ENCODE data around the gene LARGE1.

Gene LARGE1

GRCh38 chr22:33538277-33538885 lies 381.9 kb downstream of the LARGE1 start:
- TF ChIP-seq FOXP2 (optimal IDR thresholded peaks at IDR 0.05; ENCODE audit: borderline replicate concordance, extremely low read depth, extremely low read length, insufficient read depth) = no peak
- TF ChIP-seq TAF1 (IDR thresholded peaks at IDR 0.05; ENCODE audit: borderline replicate concordance, insufficient read depth, low read length) = no peak
- TF ChIP-seq POLR2AphosphoS5 (IDR thresholded peaks at IDR 0.05; ENCODE audit: low read depth, low read length) = no peak
- TF ChIP-seq REST (IDR thresholded peaks at IDR 0.05; ENCODE audit: insufficient read depth in 1 of 2, low read depth in 2 of 2, low read length in 2 of 2) = no peak
- TF ChIP-seq SIN3A (IDR thresholded peaks at IDR 0.05; ENCODE audit: borderline replicate concordance, insufficient read depth, low read length) = no peak

GRCh38 chr22:33537059-33537458 lies 383.2 kb downstream of the LARGE1 start:
- TF ChIP-seq SIN3A (IDR thresholded peaks at IDR 0.05; ENCODE audit: borderline replicate concordance, insufficient read depth, low read length) (no peak), POLR2AphosphoS5 (IDR thresholded peaks at IDR 0.05; ENCODE audit: low read depth, low read length) (no peak), FOXP2 (optimal IDR thresholded peaks at IDR 0.05; ENCODE audit: borderline replicate concordance, extremely low read depth, extremely low read length, insufficient read depth) (no peak), REST (IDR thresholded peaks at IDR 0.05; ENCODE audit: insufficient read depth in 1 of 2, low read depth in 2 of 2, low read length in 2 of 2) (no peak), TAF1 (IDR thresholded peaks at IDR 0.05; ENCODE audit: borderline replicate concordance, insufficient read depth, low read length) (no peak)

GRCh38 chr22:33535937-33536875 lies 384.1 kb downstream of the LARGE1 start:
- no peak for TF ChIP-seq FOXP2 (optimal IDR thresholded peaks at IDR 0.05; ENCODE audit: borderline replicate concordance, extremely low read depth, extremely low read length, insufficient read depth)

GRCh38 chr22:33529424-33530113 lies 390.7 kb downstream of the LARGE1 start:
- TF ChIP-seq TAF1 (IDR thresholded peaks at IDR 0.05; ENCODE audit: borderline replicate concordance, insufficient read depth, low read length) = no peak

- TF ChIP-seq REST (IDR thresholded peaks at IDR 0.05; ENCODE audit: insufficient read depth in 1 of 2, low read depth in 2 of 2, low read length in 2 of 2) (no peak), SIN3A (IDR thresholded peaks at IDR 0.05; ENCODE audit: borderline replicate concordance, insufficient read depth, low read length) (no peak), TAF1 (IDR thresholded peaks at IDR 0.05; ENCODE audit: borderline replicate concordance, insufficient read depth, low read length) (no peak), FOXP2 (optimal IDR thresholded peaks at IDR 0.05; ENCODE audit: borderline replicate concordance, extremely low read depth, extremely low read length, insufficient read depth) (no peak), POLR2AphosphoS5 (IDR thresholded peaks at IDR 0.05; ENCODE audit: low read depth, low read length) (no peak)
Measured at GRCh38 chr22:33528183-33528582, 392.1 kb downstream of the LARGE1 start.
